GM23338 (cell line): ENCODE results near the gene LRBA. TPM values are rescaled to one million over a fixed set of nuclear protein-coding genes. Genes with fewer than 3 reads are reported as not detected.
A peak's percentile ranks its signal among the peaks of the same experiment; 100 is the strongest.
"Not testable (repeated sequence)": the region's sequence is repeated elsewhere in the genome, so short reads cannot be mapped to it uniquely, and the experiment has no call there.

Source experiments
- ATAC-seq: fragments of 200-7000 bp; cut with Tn5 transposase; 3 replicates; pipeline ENCODE4 v1.9.1; 2020
- DNase-seq: peaks from one replicate; pipeline ENCODE4 v3.0.0-alpha.2; 2015; ENCODE audit warnings: low spot score
- H2AFZ ChIP-seq: fragments of 200-600 bp; sonication (generic); 2 replicates; pipeline ENCODE4 v1.8.0; 2016; ENCODE audit warnings: antibody characterized with exemption, mild to moderate bottlenecking, moderate library complexity
- H3F3A ChIP-seq: fragments of 200-600 bp; sonication (generic); replicated peaks from 2 replicates; pipeline ENCODE4 v1.8.0; 2017; ENCODE audit warnings: antibody characterized with exemption, mixed run types, low read depth
- H3K27ac ChIP-seq: fragments of 200-600 bp; sonication (generic); 2 replicates; pipeline ENCODE4 v1.6.1; 2016; ENCODE audit warnings: low read depth
- H3K27me3 ChIP-seq: fragments of 200-600 bp; sonication (generic); 2 replicates; pipeline ENCODE4 v1.8.0; 2016; ENCODE audit warnings: mild to moderate bottlenecking, mixed run types, moderate library complexity; ENCODE audit not compliant: insufficient read depth
- H3K36me3 ChIP-seq: fragments of 200-600 bp; sonication (generic); 2 replicates; pipeline ENCODE4 v1.8.0; 2016; ENCODE audit warnings: mild to moderate bottlenecking; ENCODE audit not compliant: insufficient read depth
- H3K4me1 ChIP-seq: fragments of 200-600 bp; sonication (generic); 2 replicates; pipeline ENCODE4 v1.8.0; 2016; ENCODE audit warnings: mild to moderate bottlenecking, moderate library complexity; ENCODE audit not compliant: insufficient read depth
- H3K4me2 ChIP-seq: fragments of 200-600 bp; sonication (generic); 2 replicates; pipeline ENCODE4 v1.7.1; 2017; ENCODE audit warnings: mixed run types
- H3K4me3 ChIP-seq: fragments of 200-600 bp; sonication (generic); 2 replicates; pipeline ENCODE4 v1.6.1; 2016; ENCODE audit warnings: mixed run types
- H3K79me2 ChIP-seq: fragments of 200-600 bp; sonication (generic); replicated peaks from 2 replicates; pipeline ENCODE4 v1.8.0; 2017; ENCODE audit warnings: mild to moderate bottlenecking; ENCODE audit not compliant: insufficient read depth
- H3K9me2 ChIP-seq: fragments of 200-600 bp; sonication (generic); 2 replicates; pipeline ENCODE4 v1.8.0; 2017; ENCODE audit not compliant: insufficient read depth
- H4K20me1 ChIP-seq: fragments of 200-600 bp; sonication (generic); replicated peaks from 2 replicates; pipeline ENCODE4 v1.8.0; 2017; ENCODE audit warnings: mild to moderate bottlenecking; ENCODE audit not compliant: insufficient read depth
- H3K27ac Mint-ChIP-seq: 2 replicates; pipeline ENCODE4 v1.8.0; 2020; ENCODE audit warnings: inconsistent platforms, mild to moderate bottlenecking, moderate library complexity, mixed read lengths
- H3K27me3 Mint-ChIP-seq: 3 replicates; pipeline ENCODE4 v1.8.0; 2022; ENCODE audit warnings: low read depth, mild to moderate bottlenecking, moderate library complexity, mixed read lengths, inconsistent platforms; ENCODE audit not compliant: insufficient read depth, poor library complexity
- H3K36me3 Mint-ChIP-seq: 3 replicates; pipeline ENCODE4 v1.8.0; 2021; ENCODE audit warnings: low read depth, mild to moderate bottlenecking, inconsistent platforms, moderate library complexity, mixed read lengths
- H3K4me1 Mint-ChIP-seq: 3 replicates; pipeline ENCODE4 v1.8.0; 2020; ENCODE audit warnings: mild to moderate bottlenecking, inconsistent platforms, mixed read lengths
- H3K4me3 Mint-ChIP-seq: 3 replicates; pipeline ENCODE4 v1.8.0; 2021; ENCODE audit warnings: moderate library complexity, mild to moderate bottlenecking, inconsistent platforms, mixed read lengths
- H3K9me3 Mint-ChIP-seq: 3 replicates; pipeline ENCODE4 v1.8.0; 2020; ENCODE audit warnings: moderate library complexity, mild to moderate bottlenecking, inconsistent platforms, mixed read lengths
- CTCF ChIP-seq, 2 experiments: fragments of 200-600 bp in 1 of 2; sonication (generic) in 1 of 2; conservative IDR thresholded peaks; 2 replicates each; pipeline versions ENCODE4 v1.5.1 to v1.6.1; 2016 to 2017; ENCODE audit warnings: antibody characterized with exemption in 2 of 2, low read depth in 2 of 2, mild to moderate bottlenecking in 2 of 2, moderate library complexity in 1 of 2
- ETS1 ChIP-seq: IDR thresholded peaks from 2 replicates; pipeline ENCODE4 v1.6.1; 2016; ENCODE audit warnings: antibody characterized with exemption
- NANOG ChIP-seq: IDR thresholded peaks from 2 replicates; pipeline ENCODE4 v1.6.1; 2016; ENCODE audit warnings: antibody characterized with exemption, borderline replicate concordance
- ZNF331 ChIP-seq: fragments of 250-450 bp; sonication (Bioruptor Pico); IDR thresholded peaks from 2 replicates; pipeline ENCODE4 v1.5.0; 2020; ENCODE audit warnings: low read depth, mild to moderate bottlenecking, moderate library complexity
- polyA plus RNA-seq: library from polyadenylated mRNA; unstranded; fragments of >200 nt; fragmentation: Nextera tagmentation; extraction: Ambion mirVana; gene quantifications from 2 replicates; pipeline ENCODE4 v1.2.1, GENCODE V29; 2016
- total RNA-seq: library from RNA; depleted of rRNA; stranded (reverse); fragments of >200 nt; shearing (Covaris generic); gene quantifications from 2 replicates; pipeline ENCODE4 v1.2.3, GENCODE V29; 2014

The LRBA gene
- total and polyA plus RNA-seq, 2 experiments from 2014 or later, result 23.3 to 126 TPM

- ATAC-seq, result peak; percentile 54; the same call in 2 of the 3 replicates
- TF ChIP-seq ETS1, result no peak
- peak; percentile 64 to 74 for TF ChIP-seq CTCF (conservative IDR thresholded peaks at IDR 0.05; ENCODE audit: low read depth in 2 of 2)
- TF ChIP-seq ZNF331, result no peak
- TF ChIP-seq NANOG, result no peak
- Histone ChIP-seq H3K27me3 (no peaks in the 10 kb centered on the region), H3K27ac (no peak overlapping the region), H3K79me2 (peaks cover 69% of the 10 kb centered on the region), H3K9me2 (no peaks in the 10 kb centered on the region), H3K4me3 (no peak overlapping the region), H3K4me1 (peaks cover 4% of the 10 kb centered on the region; the same call in 1 of the 2 replicates), H3K36me3 (peaks cover 27% of the 10 kb centered on the region; the same call in 1 of the 2 replicates), H3K4me2 (no peak overlapping the region), H2AFZ (no peak overlapping the region), H4K20me1 (no peaks in the 10 kb centered on the region; the same call in 1 of the 2 replicates), H3F3A (0 out of 2 replicates have a peak, but pooled peaks cover 4% of the 10 kb centered on the region)
- peaks cover 62% of the 10 kb centered on the region for H3K9me3 Mint-ChIP-seq
- peaks cover 70% of the 10 kb centered on the region for H3K36me3 Mint-ChIP-seq
- peak; percentile 76 for DNase-seq
- H3K27me3 Mint-ChIP-seq, result peaks cover 6% of the 10 kb centered on the region
- H3K4me3 Mint-ChIP-seq, result no peak overlapping the region
- peaks cover 3% of the 10 kb centered on the region; the same call in 2 of the 3 replicates for H3K4me1 Mint-ChIP-seq
- no peak overlapping the region for H3K27ac Mint-ChIP-seq
These were observed 55.0 kb downstream of the LRBA start for GRCh38 chr4:150960079-150960478.

- ATAC-seq, H3K4me3 Mint-ChIP-seq, H3K4me2 ChIP-seq, H3K27me3 ChIP-seq, H3K27ac Mint-ChIP-seq, H3K4me1 Mint-ChIP-seq, H4K20me1 ChIP-seq, H3K27me3 Mint-ChIP-seq, H3F3A ChIP-seq, H3K4me1 ChIP-seq, H2AFZ ChIP-seq, H3K4me3 ChIP-seq, H3K9me2 ChIP-seq, H3K27ac ChIP-seq: not testable (repeated sequence)
- Mint-ChIP-seq H3K36me3 (peaks cover 69% of the 10 kb centered on the region), H3K9me3 (peaks cover 55% of the 10 kb centered on the region)
- peaks cover 27% of the 10 kb centered on the region; the same call in 1 of the 2 replicates for H3K36me3 ChIP-seq
- H3K79me2 ChIP-seq, result peaks cover 69% of the 10 kb centered on the region
- DNase-seq, result peak; percentile 15
These were observed 57.1 kb downstream of the LRBA start for GRCh38 chr4:150957981-150958380.

GRCh38 chr4:150957095-150957494 lies 58.0 kb downstream of the LRBA start:
- H3K27ac ChIP-seq, H3K27me3 ChIP-seq, H3K9me2 ChIP-seq, H3K4me3 Mint-ChIP-seq, ATAC-seq, H3K27ac Mint-ChIP-seq, H2AFZ ChIP-seq, H3K4me1 ChIP-seq, H3K4me2 ChIP-seq, DNase-seq, H3K4me1 Mint-ChIP-seq, H3K27me3 Mint-ChIP-seq, H3F3A ChIP-seq, H3K4me3 ChIP-seq, H4K20me1 ChIP-seq: not testable (repeated sequence)
- H3K9me3 Mint-ChIP-seq, result peaks cover 59% of the 10 kb centered on the region
- peaks cover 72% of the 10 kb centered on the region for H3K36me3 Mint-ChIP-seq
- Histone ChIP-seq H3K36me3 (peaks cover 27% of the 10 kb centered on the region; the same call in 1 of the 2 replicates), H3K79me2 (peaks cover 70% of the 10 kb centered on the region)

- H3K4me3 ChIP-seq, H3K9me2 ChIP-seq, H3K4me2 ChIP-seq, H3K27me3 ChIP-seq, DNase-seq, H3F3A ChIP-seq, H3K27ac Mint-ChIP-seq, H3K4me1 Mint-ChIP-seq, ATAC-seq, H3K27ac ChIP-seq, H3K27me3 Mint-ChIP-seq, H3K4me1 ChIP-seq, H2AFZ ChIP-seq, H3K4me3 Mint-ChIP-seq: not testable (repeated sequence)
- 0 out of 2 replicates have a peak, but pooled peaks cover 11% of the 10 kb centered on the region for H4K20me1 ChIP-seq
- Mint-ChIP-seq H3K9me3 (peaks cover 51% of the 10 kb centered on the region), H3K36me3 (peaks cover 56% of the 10 kb centered on the region)
- H3K36me3 ChIP-seq, result peaks cover 24% of the 10 kb centered on the region; the same call in 1 of the 2 replicates
- peaks cover 83% of the 10 kb centered on the region for H3K79me2 ChIP-seq
These were observed 61.2 kb downstream of the LRBA start for GRCh38 chr4:150953916-150954315.
